ENCODE results near the gene ZNF385D.
"Not testable (repeated sequence)": the region's sequence is repeated elsewhere in the genome, so short reads cannot be mapped to it uniquely, and the experiment has no call there.

The ZNF385D gene

GRCh38 chr3:21434310-21434709, 316.7 kb downstream of the ZNF385D start:
- no peak for DNase-seq

DNA sequence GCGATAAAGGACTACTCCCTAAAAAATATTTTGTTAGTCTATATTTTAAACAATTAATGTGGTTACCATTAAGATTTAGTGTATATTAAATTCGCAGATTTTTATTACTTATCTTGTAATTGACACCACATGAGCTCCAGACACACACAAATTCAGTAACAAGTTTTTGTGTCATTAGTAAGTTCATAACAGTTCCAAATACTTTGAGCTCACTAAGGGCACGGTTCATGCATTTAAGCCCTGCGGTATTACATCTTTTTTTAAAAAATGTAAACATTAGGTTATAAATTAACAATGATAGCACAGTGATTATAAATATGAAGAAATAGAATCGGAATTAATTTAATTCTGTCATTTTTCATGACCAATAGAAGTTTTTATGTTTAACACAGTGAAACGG, 317.3 kb downstream of the ZNF385D start:
- no peak for DNase-seq

DNA sequence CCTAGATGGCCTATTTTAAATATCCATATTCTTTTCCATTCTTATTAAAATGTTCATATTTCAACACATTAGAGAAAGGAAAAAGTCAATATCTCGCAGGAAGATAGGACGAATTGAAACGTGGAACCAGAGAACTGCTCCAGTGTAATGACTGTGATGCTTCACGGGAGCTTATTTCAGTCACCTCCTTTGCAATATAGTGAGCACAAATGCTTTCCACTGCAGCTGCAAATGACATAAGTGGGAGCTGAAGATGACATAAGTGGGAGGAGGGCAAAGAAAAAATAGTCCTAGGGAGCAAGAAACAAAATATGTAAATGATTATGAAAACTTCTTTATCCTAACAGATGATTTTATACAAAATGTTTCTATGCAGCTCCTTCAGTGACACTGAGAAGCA, 324.1 kb downstream of the ZNF385D start:
- DNase-seq = no peak

DNA sequence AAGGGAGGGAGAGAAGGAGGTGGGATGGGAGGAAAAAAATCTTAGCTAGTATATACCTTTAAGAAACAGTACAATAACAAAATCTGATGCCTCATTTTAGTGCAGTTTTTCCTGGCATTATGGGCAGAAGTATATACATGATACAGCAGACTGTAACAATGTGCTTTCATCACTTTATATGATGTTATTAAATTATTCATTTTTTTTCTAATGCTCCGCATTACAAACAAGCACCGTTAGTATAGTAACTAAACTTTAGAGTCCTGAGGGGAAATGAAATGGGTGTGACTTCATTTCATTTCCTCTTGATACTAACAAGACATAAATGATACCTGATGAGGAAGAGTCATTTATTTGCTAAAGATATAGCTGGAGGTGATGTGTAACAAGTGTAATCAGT, 325.3 kb downstream of the ZNF385D start:
- no peak for DNase-seq

DNA sequence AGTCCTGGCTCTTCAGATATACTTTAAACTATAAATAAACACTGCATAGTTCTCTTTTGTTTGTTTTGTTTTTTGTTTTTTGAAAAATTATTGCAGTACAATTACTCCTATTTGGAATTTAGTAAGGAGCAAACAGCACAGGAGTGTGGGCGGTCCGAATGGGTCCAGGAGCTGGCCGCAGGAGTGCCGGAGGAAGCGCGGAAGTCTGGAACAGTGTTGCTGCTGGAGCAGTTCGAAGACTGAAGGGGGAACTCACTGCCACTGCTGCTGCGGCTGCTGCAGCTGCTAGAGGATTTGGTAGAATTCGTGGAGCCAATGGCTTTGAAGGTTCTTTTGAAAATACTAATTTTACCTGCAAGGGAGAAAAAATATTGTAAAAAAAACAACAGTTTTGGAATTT, 329.9 kb downstream of the ZNF385D start:
- DNase-seq = no peak

- no peak for DNase-seq
These were observed 333.0 kb downstream of the ZNF385D start for GRCh38 chr3:21417991-21418390.

GRCh38 chr3:21414506-21414905, 336.5 kb downstream of the ZNF385D start:
- DNase-seq = no peak

DNA sequence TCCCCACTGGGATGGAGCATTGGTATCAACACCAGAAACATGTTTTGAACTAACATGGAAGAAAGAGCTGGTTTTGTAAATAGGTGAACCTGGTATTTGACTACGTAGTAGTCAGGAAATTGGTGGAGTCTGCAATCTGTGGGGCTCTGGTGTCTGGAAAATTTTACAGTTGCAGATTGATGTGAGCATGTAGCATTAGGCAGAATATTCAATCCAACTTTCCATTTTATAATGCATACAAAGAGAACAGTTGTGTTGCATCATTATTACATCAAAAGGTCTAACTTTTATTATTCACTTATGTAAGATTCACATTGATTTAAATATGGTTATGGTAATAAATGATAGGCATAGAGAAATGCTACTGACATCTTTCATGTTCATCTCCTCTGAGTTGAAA, 340.0 kb downstream of the ZNF385D start:
- DNase-seq = no peak

- no peak for DNase-seq
These were observed 341.6 kb downstream of the ZNF385D start for GRCh38 chr3:21409401-21409800.

- no peak for DNase-seq
These were observed 343.3 kb downstream of the ZNF385D start for GRCh38 chr3:21407743-21408142.

DNA sequence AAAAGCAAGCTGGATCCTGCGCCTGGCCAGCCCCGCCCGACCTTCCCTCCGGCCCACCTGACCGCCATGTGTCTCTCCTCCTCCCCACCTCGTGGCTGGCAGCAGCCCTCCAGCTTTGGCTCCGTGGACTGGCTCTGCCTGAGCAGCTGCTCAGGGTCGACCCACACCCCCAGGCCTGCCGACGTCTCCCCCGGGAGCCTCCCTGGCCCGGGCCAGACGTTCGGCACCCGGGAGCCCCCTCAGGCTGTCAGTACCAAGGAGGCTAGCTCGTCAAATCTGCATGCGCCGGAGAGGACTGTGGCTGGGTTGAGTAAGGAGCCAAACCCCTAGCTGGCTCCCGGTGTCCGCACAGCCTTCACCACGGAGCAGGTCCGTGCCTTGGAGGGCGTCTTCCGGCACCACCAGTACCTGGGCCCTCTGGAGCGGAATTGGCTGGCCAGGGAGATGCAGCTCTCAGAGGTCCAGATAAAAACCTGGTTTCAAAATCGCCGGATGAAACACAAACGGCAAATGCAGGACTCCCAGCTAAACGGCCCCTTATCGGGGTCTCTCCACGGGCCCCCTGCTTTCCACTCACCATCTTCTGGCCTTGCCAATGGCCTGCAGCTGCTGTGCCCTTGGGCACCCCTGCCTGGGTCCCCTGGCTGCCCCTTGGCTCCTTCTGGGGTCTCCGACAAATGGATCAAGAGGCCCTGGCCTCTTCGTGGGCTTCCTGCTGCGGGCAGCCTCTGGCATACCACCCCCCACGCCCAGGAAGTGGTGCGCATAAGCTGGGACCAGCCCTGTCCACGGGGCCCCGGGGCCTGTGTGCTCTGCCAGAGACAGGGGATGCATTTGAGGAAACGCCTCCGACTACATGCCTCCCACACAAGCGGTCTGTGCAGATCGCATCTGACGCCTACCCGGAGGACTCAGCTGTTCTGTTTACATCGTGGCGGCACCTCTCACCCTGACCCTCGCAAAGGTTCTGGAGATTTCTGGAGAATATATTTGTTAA, 345.0 kb downstream of the ZNF385D start:
- DNase-seq = no peak

- no peak for DNase-seq
These were observed 352.5 kb downstream of the ZNF385D start for GRCh38 chr3:21398461-21398860.

GRCh38 chr3:21393683-21394311, 357.2 kb downstream of the ZNF385D start:
- DNase-seq = no peak

- no peak for DNase-seq
These were observed 358.5 kb downstream of the ZNF385D start for GRCh38 chr3:21392526-21392925.

DNA sequence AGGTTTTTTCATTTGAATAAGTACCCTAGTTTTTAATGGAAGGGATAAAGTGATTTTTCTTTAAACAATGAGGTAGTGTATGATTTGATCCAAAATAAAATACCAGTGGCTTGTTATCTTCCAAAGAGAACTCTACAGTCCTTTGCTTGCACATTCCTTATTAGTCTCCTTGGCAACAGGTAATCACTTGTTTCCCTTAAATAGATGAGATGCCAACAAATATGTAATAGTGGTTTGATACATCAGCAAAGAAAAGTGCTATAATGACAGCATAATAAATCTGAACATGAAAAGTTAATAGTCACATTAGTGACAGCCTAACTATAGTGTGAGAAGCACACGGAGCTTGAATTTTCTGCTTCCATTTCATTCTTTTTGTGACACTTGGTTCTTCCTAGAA, 360.2 kb downstream of the ZNF385D start:
- no peak for DNase-seq

- DNase-seq = no peak
These were observed 360.9 kb downstream of the ZNF385D start for GRCh38 chr3:21390136-21390535.

DNA sequence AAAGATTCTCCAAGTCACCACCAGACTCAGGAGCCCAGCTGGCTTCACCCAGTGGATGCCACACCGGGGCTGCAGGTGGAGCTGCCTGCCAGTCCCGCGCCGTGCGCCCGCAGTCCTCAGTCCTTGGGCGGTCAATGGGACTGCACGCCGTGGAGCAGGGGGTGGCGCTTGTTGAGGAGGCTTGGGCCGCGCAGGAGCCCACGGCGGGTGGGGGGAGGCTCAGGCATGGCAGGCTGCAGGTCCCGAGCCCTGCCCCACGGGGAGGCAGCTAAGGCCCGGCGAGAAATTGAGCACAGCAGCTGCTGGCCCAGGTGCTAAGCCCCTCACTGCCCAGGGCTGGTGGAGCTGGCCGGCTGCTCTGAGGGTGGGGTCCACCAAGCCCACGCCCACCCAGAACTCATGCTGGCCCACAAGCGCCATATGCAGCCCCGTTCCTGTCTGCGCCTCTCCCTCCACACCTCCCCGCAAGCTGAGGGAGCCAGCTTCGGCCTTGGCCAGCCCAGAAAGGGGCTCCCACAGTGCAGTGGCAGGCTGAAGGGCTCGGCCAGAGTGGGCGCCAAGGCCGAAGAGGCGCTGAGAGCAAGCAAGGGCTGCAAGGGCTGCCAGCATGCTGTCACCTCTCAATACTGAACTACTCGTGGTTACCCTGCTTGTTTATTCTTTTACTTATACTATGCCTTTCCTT, 363.7 kb downstream of the ZNF385D start:
- not testable (repeated sequence) for DNase-seq

DNA sequence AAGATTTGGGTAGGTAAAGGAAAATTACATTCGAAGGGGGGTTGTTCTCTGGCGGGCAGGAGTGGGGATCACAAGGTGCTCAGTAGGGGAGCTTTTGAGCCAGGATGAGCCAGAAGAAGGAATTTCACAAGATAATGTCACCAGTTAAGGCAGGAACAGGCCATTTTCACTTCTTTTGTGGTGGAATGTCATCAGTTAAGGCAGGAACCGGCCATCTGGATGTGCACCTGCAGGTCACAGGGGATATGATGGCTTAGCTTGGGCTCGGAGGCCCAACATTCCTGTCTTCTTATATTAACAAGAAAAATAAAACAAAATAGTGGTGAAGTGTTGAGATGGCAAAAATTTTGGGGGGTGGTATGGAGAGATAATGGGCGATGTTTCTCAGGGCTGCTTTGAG, 373.0 kb downstream of the ZNF385D start:
- DNase-seq = not testable (repeated sequence)

GRCh38 chr3:21377071-21377769, 373.8 kb downstream of the ZNF385D start:
- no peak for DNase-seq

DNA sequence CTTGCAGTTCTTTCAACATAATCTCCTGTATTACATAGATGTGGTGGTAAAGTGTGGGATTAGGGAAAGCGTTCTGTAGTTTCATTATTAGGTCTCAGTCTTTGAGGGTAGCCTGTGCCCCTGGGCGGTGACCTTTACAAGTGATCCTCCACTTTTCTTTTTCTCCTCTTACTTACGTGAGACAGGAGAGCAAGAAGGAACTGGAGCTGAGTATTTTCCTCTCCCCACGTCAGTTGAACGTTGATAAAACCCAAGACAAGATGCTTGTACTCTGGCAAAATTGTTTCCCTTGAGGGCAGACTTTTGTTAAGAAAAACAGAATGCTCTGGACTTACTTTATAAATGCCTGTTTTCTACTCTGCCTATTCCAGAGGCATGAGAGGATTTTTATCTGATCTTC, 378.7 kb downstream of the ZNF385D start:
- DNase-seq = no peak
